GM12801 (cell line): ENCODE results near the gene IL33.

ENCODE experiments used
- CTCF ChIP-seq: IDR thresholded peaks from one replicate; pipeline ENCODE4 v1.5.1; 2011; ENCODE audit warnings: control low read depth; ENCODE audit not compliant: insufficient read length; ENCODE audit errors: extremely low read depth

IL33 gene

GRCh38 chr9:6232336-6232945 lies 16.8 kb downstream of the IL33 start:
- no peak for TF ChIP-seq CTCF

GRCh38 chr9:6234014-6234413 lies 18.4 kb downstream of the IL33 start:
- no peak for TF ChIP-seq CTCF

- no peak for TF ChIP-seq CTCF
Measured at GRCh38 chr9:6237267-6237666, 21.7 kb downstream of the IL33 start.

GRCh38 chr9:6239048-6239461 lies 23.4 kb downstream of the IL33 start:
- no peak for TF ChIP-seq CTCF

GRCh38 chr9:6239694-6240093 lies 24.1 kb downstream of the IL33 start:
- no peak for TF ChIP-seq CTCF

- TF ChIP-seq CTCF, result no peak
Measured at GRCh38 chr9:6243746-6244145, 28.1 kb downstream of the IL33 start.

GRCh38 chr9:6247266-6247665 lies 31.7 kb downstream of the IL33 start:
- no peak for TF ChIP-seq CTCF
